ENCODE data around the gene CLDN7.

- TF ChIP-seq PPARA (CRISPR knock-in tag; IDR thresholded peaks at IDR 0.05; ENCODE audit: borderline replicate concordance): no peak
- TF ChIP-seq, protein P1, sequence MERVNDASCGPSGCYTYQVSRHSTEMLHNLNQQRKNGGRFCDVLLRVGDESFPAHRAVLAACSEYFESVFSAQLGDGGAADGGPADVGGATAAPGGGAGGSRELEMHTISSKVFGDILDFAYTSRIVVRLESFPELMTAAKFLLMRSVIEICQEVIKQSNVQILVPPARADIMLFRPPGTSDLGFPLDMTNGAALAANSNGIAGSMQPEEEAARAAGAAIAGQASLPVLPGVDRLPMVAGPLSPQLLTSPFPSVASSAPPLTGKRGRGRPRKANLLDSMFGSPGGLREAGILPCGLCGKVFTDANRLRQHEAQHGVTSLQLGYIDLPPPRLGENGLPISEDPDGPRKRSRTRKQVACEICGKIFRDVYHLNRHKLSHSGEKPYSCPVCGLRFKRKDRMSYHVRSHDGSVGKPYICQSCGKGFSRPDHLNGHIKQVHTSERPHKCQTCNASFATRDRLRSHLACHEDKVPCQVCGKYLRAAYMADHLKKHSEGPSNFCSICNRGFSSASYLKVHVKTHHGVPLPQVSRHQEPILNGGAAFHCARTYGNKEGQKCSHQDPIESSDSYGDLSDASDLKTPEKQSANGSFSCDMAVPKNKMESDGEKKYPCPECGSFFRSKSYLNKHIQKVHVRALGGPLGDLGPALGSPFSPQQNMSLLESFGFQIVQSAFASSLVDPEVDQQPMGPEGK (CRISPR knock-in tag; IDR thresholded peaks at IDR 0.05; ENCODE audit: borderline replicate concordance): no peak
Measured at GRCh38 chr17:7218166-7218565, 44.1 kb downstream of the CLDN7 start.

Measured in SK-N-SH treated with all-trans-retinoic acid at 6 μM for 48 hours (cell line).